ENCODE data around the gene SPRED3. TPM values are rescaled to one million over a fixed set of nuclear protein-coding genes. Genes with fewer than 3 reads are reported as not detected.

SPRED3 gene
- total and polyA plus RNA-seq, 3 experiments from 2014 or later, result 0.33 to 0.66 TPM; not detected in 1

- no peaks in the 10 kb centered on the region for H3K36me3 ChIP-seq (ENCODE audit: insufficient read depth, low read length)
- H3K27me3 ChIP-seq (ENCODE audit: insufficient read depth, low read length, poor library complexity, severe bottlenecking), result no peaks in the 10 kb centered on the region
- Mint-ChIP-seq H3K4me3 (no peak overlapping the region), H3K4me1 (peaks cover 15 to 18% (median 17%) of the 10 kb centered on the region in 3 donors), H3K36me3 (peaks cover 0 to 6% (median 2%) of the 10 kb centered on the region in 3 donors), H3K9me3 (no peaks in the 10 kb centered on the region), H3K27ac (no peak overlapping the region), H3K27me3 (no peaks in the 10 kb centered on the region)
- POLR2A ChIA-PET, result no interaction called here
- peaks cover 11% of the 10 kb centered on the region for H3K4me1 ChIP-seq (ENCODE audit: insufficient read depth, low read length)
- peak overlapping the region; percentile 27 for H3K27ac ChIP-seq (ENCODE audit: low read depth, low read length)
- no peaks in the 10 kb centered on the region for H3K9me3 ChIP-seq (ENCODE audit: low read length)
- no peak for DNase-seq
- CTCF ChIA-PET, result interaction anchor here (2.3 kb wide), 1 partner anchor 10 kb away, joined by 10 read pairs; the partner anchor contains the start of gene FAM98C
- no peak overlapping the region for H3K4me3 ChIP-seq (ENCODE audit: low read length)
Measured at GRCh38 chr19:38413416-38413815, 24.9 kb downstream of the SPRED3 start.

DNA sequence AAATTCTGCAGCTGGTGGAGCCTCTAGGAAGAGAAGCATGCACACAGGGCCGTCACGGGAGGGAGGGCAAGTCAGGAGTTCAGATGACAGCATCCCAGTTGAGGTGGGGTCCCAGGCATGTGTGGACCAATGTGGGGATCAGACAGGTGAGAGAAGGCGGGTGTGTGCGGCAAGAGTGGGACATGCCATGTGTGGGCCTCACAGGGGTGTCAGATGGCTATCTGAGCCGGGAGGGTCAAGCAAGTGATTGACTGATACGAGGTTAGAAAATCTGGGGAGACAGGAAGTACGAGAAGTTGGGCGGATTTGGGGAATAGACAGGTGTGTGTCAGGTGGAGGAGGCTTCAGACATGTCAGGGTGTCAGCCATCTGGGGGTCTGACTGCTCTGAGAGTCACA, 28.6 kb downstream of the SPRED3 start:
- POLR2A ChIA-PET, result no interaction called here
- Histone ChIP-seq H3K4me3 (ENCODE audit: low read length) (no peak overlapping the region), H3K27ac (ENCODE audit: low read depth, low read length) (no peak overlapping the region)

DNA sequence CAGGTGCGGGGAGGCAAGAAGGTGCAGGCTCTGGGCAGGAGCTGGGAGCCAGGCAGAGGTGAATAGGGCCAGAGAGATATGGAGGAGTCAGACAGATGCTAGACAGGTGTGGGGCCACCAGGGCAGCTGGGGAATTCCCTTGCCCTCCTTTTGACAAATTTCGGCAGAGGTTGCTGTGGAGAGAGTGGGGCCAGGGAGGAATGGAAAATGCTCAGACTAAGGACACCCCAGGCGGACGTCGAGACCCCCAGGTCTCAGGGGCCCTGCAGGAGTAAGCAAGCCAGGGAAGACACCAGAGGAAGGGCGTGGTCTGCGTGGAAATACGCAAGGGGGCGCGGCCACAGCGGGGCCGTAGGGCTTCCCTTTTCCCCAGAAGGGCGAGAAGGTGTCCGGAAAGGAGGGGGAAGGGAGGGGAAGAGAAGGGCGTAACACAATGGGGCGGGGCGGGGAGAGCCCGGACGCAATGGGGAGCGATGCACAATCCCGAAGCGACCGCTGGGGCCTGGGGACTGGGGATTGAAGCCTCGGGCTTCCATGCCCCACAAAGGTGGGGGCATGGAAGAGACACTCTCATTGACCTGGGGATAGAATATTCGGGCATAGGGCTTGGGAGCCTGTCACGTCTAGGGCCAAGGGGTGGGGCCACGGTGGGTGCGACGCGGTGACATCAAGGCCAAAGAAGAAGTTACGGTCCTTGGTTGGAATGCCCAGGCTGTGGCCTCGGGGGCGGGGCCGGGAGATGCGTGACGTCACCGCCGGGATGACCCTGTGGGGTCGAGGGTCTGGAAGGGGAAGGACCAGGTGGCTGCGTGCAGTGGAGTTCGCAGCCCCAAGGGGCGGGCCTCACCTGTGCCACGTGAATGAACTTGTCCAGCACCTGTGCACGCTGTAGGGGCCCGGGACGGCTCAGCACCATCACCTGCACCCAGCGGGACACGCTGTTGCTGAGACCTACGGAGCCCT, 29.3 kb downstream of the SPRED3 start:
- peaks cover 17 to 24% (median 18%) of the 10 kb centered on the region in 3 donors for H3K4me1 Mint-ChIP-seq
- H3K4me3 Mint-ChIP-seq, result peak overlapping the region; percentile 69 to 91 (median 82)
- peaks cover 13% of the 10 kb centered on the region for H3K4me1 ChIP-seq (ENCODE audit: insufficient read depth, low read length)
- H3K9me3 Mint-ChIP-seq, result no peaks in the 10 kb centered on the region
- no peaks in the 10 kb centered on the region for H3K9me3 ChIP-seq (ENCODE audit: low read length)
- H3K27ac Mint-ChIP-seq, result peak overlapping the region; percentile 25 to 99 (median 90)
- peak overlapping the region; percentile 43 for H3K4me3 ChIP-seq (ENCODE audit: low read length)
- ChIA-PET CTCF (interaction anchor here (1.6 to 2.2 kb wide), 2 partner anchors 15 kb away, joined by 7 to 9 read pairs; partner anchors contain the start of gene FAM98C), POLR2A (no interaction called here)
- H3K27me3 ChIP-seq (ENCODE audit: insufficient read depth, low read length, poor library complexity, severe bottlenecking), result no peaks in the 10 kb centered on the region
- DNase-seq, result peak; percentile 23 to 58 (median 33)
- H3K36me3 Mint-ChIP-seq, result no peaks in the 10 kb centered on the region
- peaks cover 0 to 2% of the 10 kb centered on the region in 2 donors for H3K27me3 Mint-ChIP-seq
- no peak overlapping the region for H3K27ac ChIP-seq (ENCODE audit: low read depth, low read length)
- no peaks in the 10 kb centered on the region for H3K36me3 ChIP-seq (ENCODE audit: insufficient read depth, low read length)

More for the DNA sequence above, 28.6 kb downstream of the SPRED3 start:
- H3K4me1 ChIP-seq (ENCODE audit: insufficient read depth, low read length), result peaks cover 13% of the 10 kb centered on the region
- no peaks in the 10 kb centered on the region for H3K36me3 Mint-ChIP-seq
- H3K36me3 ChIP-seq (ENCODE audit: insufficient read depth, low read length), result no peaks in the 10 kb centered on the region
- no peaks in the 10 kb centered on the region for H3K9me3 ChIP-seq (ENCODE audit: low read length)
- H3K4me3 Mint-ChIP-seq, result peak overlapping the region; percentile 69 to 91 (median 82)
- peaks cover 17 to 24% (median 18%) of the 10 kb centered on the region in 3 donors for H3K4me1 Mint-ChIP-seq
- no peaks in the 10 kb centered on the region for H3K27me3 Mint-ChIP-seq
- H3K9me3 Mint-ChIP-seq, result no peaks in the 10 kb centered on the region
- H3K27me3 ChIP-seq (ENCODE audit: insufficient read depth, low read length, poor library complexity, severe bottlenecking), result no peaks in the 10 kb centered on the region
- CTCF ChIA-PET, result interaction anchor here (1.0 to 2.2 kb wide), 2 partner anchors 14 to 17 kb away, joined by 5 to 7 read pairs; partner anchors contain the start of gene FAM98C
- peak overlapping the region in 7 of 8 donors; percentile 25 to 99 (median 91) for H3K27ac Mint-ChIP-seq
- no peak for DNase-seq

- peaks cover 13% of the 10 kb centered on the region for H3K4me1 ChIP-seq (ENCODE audit: insufficient read depth, low read length)
- Mint-ChIP-seq H3K27ac (no peak overlapping the region), H3K4me3 (no peak overlapping the region), H3K36me3 (no peaks in the 10 kb centered on the region), H3K4me1 (peaks cover 18 to 26% (median 19%) of the 10 kb centered on the region in 3 donors), H3K9me3 (no peaks in the 10 kb centered on the region), H3K27me3 (peaks cover 3 to 7% of the 10 kb centered on the region in 2 donors)
- no peaks in the 10 kb centered on the region for H3K27me3 ChIP-seq (ENCODE audit: insufficient read depth, low read length, poor library complexity, severe bottlenecking)
- ChIA-PET CTCF (interaction anchor here (1.4 kb wide), 1 partner anchor 18 kb away, joined by 4 read pairs; the partner anchor contains the start of gene FAM98C), POLR2A (no interaction called here)
- DNase-seq, result no peak
- H3K9me3 ChIP-seq (ENCODE audit: low read length), result no peaks in the 10 kb centered on the region
- H3K36me3 ChIP-seq (ENCODE audit: insufficient read depth, low read length), result no peaks in the 10 kb centered on the region
- H3K4me3 ChIP-seq (ENCODE audit: low read length), result no peak overlapping the region
- no peak overlapping the region for H3K27ac ChIP-seq (ENCODE audit: low read depth, low read length)
Measured at GRCh38 chr19:38420935-38421334, 32.4 kb downstream of the SPRED3 start.

GRCh38 chr19:38421856-38422255, 33.4 kb downstream of the SPRED3 start:
- Histone ChIP-seq H3K9me3 (ENCODE audit: low read length) (no peaks in the 10 kb centered on the region), H3K36me3 (ENCODE audit: insufficient read depth, low read length) (no peaks in the 10 kb centered on the region), H3K4me3 (ENCODE audit: low read length) (no peak overlapping the region), H3K27me3 (ENCODE audit: insufficient read depth, low read length, poor library complexity, severe bottlenecking) (no peaks in the 10 kb centered on the region), H3K27ac (ENCODE audit: low read depth, low read length) (no peak overlapping the region), H3K4me1 (ENCODE audit: insufficient read depth, low read length) (peaks cover 13% of the 10 kb centered on the region)
- H3K27me3 Mint-ChIP-seq, result peaks cover 8 to 9% of the 10 kb centered on the region in 2 donors
- H3K36me3 Mint-ChIP-seq, result no peaks in the 10 kb centered on the region
- ChIA-PET POLR2A (no interaction called here), CTCF (no interaction called here)
- H3K27ac Mint-ChIP-seq, result no peak overlapping the region
- no peaks in the 10 kb centered on the region for H3K9me3 Mint-ChIP-seq
- peaks cover 18 to 28% (median 23%) of the 10 kb centered on the region in 3 donors for H3K4me1 Mint-ChIP-seq
- no peak overlapping the region for H3K4me3 Mint-ChIP-seq
- DNase-seq, result no peak

DNA sequence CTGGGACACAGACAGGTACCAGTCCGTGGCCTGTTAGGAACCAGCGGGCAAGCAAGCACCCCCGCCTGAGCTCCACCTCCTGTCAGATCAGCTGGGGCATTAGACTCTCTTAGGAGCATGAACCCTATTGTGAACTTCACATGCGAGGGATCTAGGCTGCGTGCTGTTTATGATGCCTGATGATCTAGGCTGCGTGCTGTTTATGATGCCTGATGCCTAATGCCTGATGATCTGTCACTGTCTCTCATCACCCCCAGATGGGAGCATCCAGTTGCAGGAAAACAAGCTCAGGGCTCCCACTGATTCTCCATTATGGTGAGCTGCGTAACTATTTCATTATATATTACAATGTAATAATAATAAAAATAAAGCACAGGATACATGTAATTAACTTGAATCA, 33.9 kb downstream of the SPRED3 start:
- ChIA-PET POLR2A (no interaction called here), CTCF (no interaction called here)
- Mint-ChIP-seq H3K27ac (peak overlapping the region in 1 of 8 donors; percentile 47), H3K9me3 (no peaks in the 10 kb centered on the region), H3K36me3 (no peaks in the 10 kb centered on the region), H3K4me1 (peaks cover 12 to 22% (median 18%) of the 10 kb centered on the region in 3 donors), H3K4me3 (no peak overlapping the region), H3K27me3 (peaks cover 9% of the 10 kb centered on the region in 2 donors)
- no peaks in the 10 kb centered on the region for H3K36me3 ChIP-seq (ENCODE audit: insufficient read depth, low read length)
- no peak overlapping the region for H3K27ac ChIP-seq (ENCODE audit: low read depth, low read length)
- H3K27me3 ChIP-seq (ENCODE audit: insufficient read depth, low read length, poor library complexity, severe bottlenecking), result no peaks in the 10 kb centered on the region
- no peak overlapping the region for H3K4me3 ChIP-seq (ENCODE audit: low read length)
- no peaks in the 10 kb centered on the region for H3K9me3 ChIP-seq (ENCODE audit: low read length)
- DNase-seq, result no peak
- peaks cover 9% of the 10 kb centered on the region for H3K4me1 ChIP-seq (ENCODE audit: insufficient read depth, low read length)

DNA sequence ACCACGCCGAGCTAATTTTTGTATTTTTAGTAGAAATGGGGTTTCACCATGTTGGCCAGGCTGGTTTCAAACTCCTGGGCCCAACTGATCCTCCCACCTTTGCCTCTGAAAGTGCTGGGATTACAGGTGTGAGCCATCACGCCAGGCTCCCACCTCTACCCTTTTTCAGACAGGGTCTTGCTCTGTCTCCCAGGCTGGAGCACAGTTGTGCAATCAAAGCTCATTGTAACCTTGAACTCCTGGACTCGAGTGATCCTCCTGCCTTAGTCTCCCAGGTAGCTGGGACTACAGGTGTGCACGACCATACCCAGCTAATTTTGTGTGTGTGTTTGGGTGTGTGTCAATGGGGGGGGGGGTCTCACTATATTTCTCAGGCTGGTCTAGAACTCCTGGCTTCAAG, 35.8 kb downstream of the SPRED3 start:
- Histone ChIP-seq H3K27ac (ENCODE audit: low read depth, low read length) (no peak overlapping the region), H3K4me1 (ENCODE audit: insufficient read depth, low read length) (no peaks in the 10 kb centered on the region), H3K27me3 (ENCODE audit: insufficient read depth, low read length, poor library complexity, severe bottlenecking) (no peaks in the 10 kb centered on the region), H3K9me3 (ENCODE audit: low read length) (no peaks in the 10 kb centered on the region), H3K4me3 (ENCODE audit: low read length) (no peak overlapping the region), H3K36me3 (ENCODE audit: insufficient read depth, low read length) (no peaks in the 10 kb centered on the region)
- Mint-ChIP-seq H3K27me3 (peaks cover 14 to 18% of the 10 kb centered on the region in 2 donors), H3K36me3 (no peaks in the 10 kb centered on the region), H3K9me3 (no peaks in the 10 kb centered on the region), H3K4me1 (peaks cover 6 to 10% (median 8%) of the 10 kb centered on the region in 3 donors), H3K4me3 (no peak overlapping the region), H3K27ac (no peak overlapping the region)
- ChIA-PET CTCF (interaction anchor here (1.0 kb wide), 1 partner anchor 21 kb away, joined by 3 read pairs; no protein-coding TSS in a partner anchor), POLR2A (no interaction called here)
- no peak for DNase-seq

DNA sequence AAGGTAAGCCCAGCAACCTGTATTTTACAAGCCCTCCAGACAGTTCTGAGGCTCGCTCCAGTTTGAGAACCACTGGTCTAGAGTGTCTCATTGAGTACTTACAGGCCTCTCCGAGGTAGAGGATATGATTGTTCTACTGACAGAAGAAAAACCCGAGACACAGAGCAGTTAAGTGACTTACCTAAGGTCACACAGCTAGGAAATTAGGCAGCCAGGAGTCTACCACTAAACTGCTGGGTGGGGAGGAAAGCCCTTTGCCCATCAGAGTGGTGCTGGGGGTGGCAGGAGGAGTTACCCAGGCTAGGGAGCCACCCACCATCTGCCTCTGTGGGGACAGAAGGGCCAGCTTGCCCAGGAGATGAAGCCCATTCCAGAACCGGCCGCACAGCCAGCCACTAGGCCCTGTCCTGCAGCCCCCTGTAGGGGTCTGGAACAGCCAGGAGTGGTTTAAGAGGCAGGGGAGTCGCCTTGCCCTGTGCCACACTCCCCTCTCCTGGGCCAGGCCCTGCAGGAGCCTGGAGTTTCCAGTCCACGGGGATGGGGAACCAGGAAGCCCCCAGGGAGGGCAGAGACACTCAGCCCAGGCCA, 36.8 kb downstream of the SPRED3 start:
- CTCF ChIA-PET, result no interaction called here
- DNase-seq, result no peak
- Mint-ChIP-seq H3K9me3 (no peaks in the 10 kb centered on the region), H3K36me3 (no peaks in the 10 kb centered on the region), H3K4me3 (no peak overlapping the region), H3K27ac (peak overlapping the region in 1 of 8 donors; percentile 56), H3K27me3 (peaks cover 17 to 23% of the 10 kb centered on the region in 2 donors), H3K4me1 (peaks cover 7 to 13% (median 8%) of the 10 kb centered on the region in 3 donors)
- no peaks in the 10 kb centered on the region for H3K27me3 ChIP-seq (ENCODE audit: insufficient read depth, low read length, poor library complexity, severe bottlenecking)
- no peaks in the 10 kb centered on the region for H3K4me1 ChIP-seq (ENCODE audit: insufficient read depth, low read length)
- H3K36me3 ChIP-seq (ENCODE audit: insufficient read depth, low read length), result no peaks in the 10 kb centered on the region
- POLR2A ChIA-PET, result no interaction called here
- no peak overlapping the region for H3K4me3 ChIP-seq (ENCODE audit: low read length)
- H3K27ac ChIP-seq (ENCODE audit: low read depth, low read length), result peak overlapping the region; percentile 67
- H3K9me3 ChIP-seq (ENCODE audit: low read length), result no peaks in the 10 kb centered on the region
